ENCODE results near the gene HAUS7. TPM values are rescaled to one million over a fixed set of nuclear protein-coding genes. Genes with fewer than 3 reads are reported as not detected.

HAUS7 gene
- total and polyA plus RNA-seq, 2 experiments from 2014 or later, result 59.8 to 77.9 TPM

GRCh38 chrX:153495362-153495751 is 25.0 kb upstream of the HAUS7 start (continued):
- TF ChIP-seq ETS1 (IDR thresholded peaks at IDR 0.05), result no peak
- no peak for TF ChIP-seq CTCF (conservative IDR thresholded peaks at IDR 0.05; ENCODE audit: low read depth in 2 of 2)

- Histone ChIP-seq H3K4me1 (ENCODE audit: insufficient read depth) (no peaks in the 10 kb centered on the region), H4K20me1 (replicated peaks; ENCODE audit: insufficient read depth) (no peaks in the 10 kb centered on the region), H3F3A (replicated peaks; ENCODE audit: low read depth) (no peaks in the 10 kb centered on the region), H3K4me3 (0 out of 2 replicates have a peak within 1 kb of the TSS, but pooled peaks have one; percentile 38), H3K36me3 (ENCODE audit: insufficient read depth) (no peaks in the 10 kb centered on the region), H3K27me3 (ENCODE audit: insufficient read depth) (no peaks in the 10 kb centered on the region), H3K9me2 (ENCODE audit: insufficient read depth) (no peaks in the 10 kb centered on the region), H3K79me2 (replicated peaks; ENCODE audit: insufficient read depth) (no peaks in the 10 kb centered on the region), H3K27ac (ENCODE audit: low read depth) (no peak within 1 kb of the TSS), H3K4me2 (peak within 1 kb of the TSS; percentile 66), H2AFZ (no peak within 1 kb of the TSS)
- H3K9me3 Mint-ChIP-seq, result no peaks in the 10 kb centered on the region
- H3K27ac Mint-ChIP-seq, result no peak within 1 kb of the TSS
- peak; percentile 66 for ATAC-seq
- H3K4me3 Mint-ChIP-seq, result peak within 1 kb of the TSS; percentile 54
- H3K27me3 Mint-ChIP-seq (ENCODE audit: insufficient read depth, low read depth, poor library complexity), result peaks cover 2% of the 10 kb centered on the region
- H3K4me1 Mint-ChIP-seq, result peaks cover 5% of the 10 kb centered on the region
- TF ChIP-seq CTCF (conservative IDR thresholded peaks at IDR 0.05; ENCODE audit: low read depth in 2 of 2) (peak; percentile 25 to 63; a peak in 2 of 4 replicates), REST (IDR thresholded peaks at IDR 0.05; ENCODE audit: unreplicated experiment) (no peak)
- DNase-seq (ENCODE audit: low spot score), result peak; percentile 52
- H3K36me3 Mint-ChIP-seq (ENCODE audit: low read depth), result no peaks in the 10 kb centered on the region
Measured at GRCh38 chrX:153494541-153495361, 24.4 kb upstream of the HAUS7 start, which contains the start of gene BGN. TSS of gene BGN (plus strand) at chrX:153494980. CDS start at chrX:153504632, 9,652 bp downstream.

Measured in GM23338 (cell line).